Activated T-cell treated with anti-CD3 and anti-CD28 coated beads for 24 hours (primary cell): Measurements from ENCODE around the gene VIPR2.
"Not testable (repeated sequence)": the region's sequence is repeated elsewhere in the genome, so short reads cannot be mapped to it uniquely, and the experiment has no call there.

Experiments used
- DNase-seq: peaks from one replicate; pipeline ENCODE4 v3.0.0-alpha.2; 2020; ENCODE audit warnings: low read depth

The VIPR2 gene

GRCh38 chr7:159139202-159139601 is 5.5 kb downstream of the VIPR2 start:
- no peak for DNase-seq

DNA sequence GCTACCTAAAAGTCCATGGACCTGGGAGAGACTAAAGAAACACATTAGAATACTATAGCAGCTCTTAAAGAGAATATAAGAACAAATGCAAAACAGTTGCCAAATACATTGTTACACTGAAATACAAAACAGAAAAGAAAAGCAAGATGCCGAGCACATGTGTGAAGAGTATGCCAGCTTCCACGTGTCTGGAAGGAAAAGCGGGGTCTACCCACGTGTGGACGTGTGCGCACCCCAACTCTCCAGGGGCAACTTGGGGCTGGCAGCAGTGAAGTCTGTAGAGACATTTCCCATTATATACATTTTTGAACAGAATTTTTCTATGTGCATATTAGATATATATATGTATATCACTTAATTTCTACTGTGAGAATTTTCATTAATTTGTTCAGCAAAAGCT is 6.2 kb downstream of the VIPR2 start:
- DNase-seq = no peak

DNA sequence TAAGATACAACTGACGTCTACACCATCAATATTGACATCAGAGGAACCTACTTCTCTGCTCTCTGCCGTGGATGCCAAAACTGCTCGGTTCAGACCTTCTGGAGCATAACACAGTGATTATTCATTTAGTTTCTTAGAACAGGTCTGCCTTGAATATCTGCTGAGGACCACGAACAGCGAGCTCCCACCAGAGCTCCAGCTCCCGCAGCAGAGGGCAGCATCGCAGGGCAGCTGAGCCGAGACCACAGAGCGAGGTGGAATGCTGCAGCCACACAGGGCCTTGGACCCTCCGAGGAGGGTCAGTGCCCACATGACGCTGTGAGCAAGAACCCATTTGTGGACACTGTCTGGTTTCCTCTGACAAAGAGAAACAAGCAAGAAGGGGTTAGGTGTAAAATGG is 6.8 kb downstream of the VIPR2 start:
- no peak for DNase-seq

- no peak for DNase-seq
Observed at GRCh38 chr7:159136846-159137245, 7.8 kb downstream of the VIPR2 start.

GRCh38 chr7:159136442-159136841 is 8.2 kb downstream of the VIPR2 start:
- no peak for DNase-seq

DNA sequence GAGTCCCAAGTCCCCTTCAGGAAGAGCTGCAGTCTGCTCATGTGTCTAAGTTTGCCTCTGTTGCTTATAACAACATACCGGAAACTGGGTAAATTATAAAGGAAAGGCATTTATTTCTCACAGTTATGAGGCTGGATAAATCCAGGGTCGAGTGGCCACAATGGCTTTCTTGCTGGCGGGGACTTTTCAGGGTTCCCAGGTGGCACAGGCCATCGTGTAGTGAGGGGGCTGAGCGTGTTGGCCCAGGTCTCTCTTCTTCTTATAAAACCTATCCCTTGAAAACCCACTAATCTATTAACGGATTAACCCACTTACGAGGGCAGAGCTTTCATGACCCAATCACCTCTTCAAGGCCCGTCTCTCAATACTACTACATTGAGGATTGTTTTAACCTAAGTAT is 8.7 kb downstream of the VIPR2 start:
- DNase-seq = no peak

DNA sequence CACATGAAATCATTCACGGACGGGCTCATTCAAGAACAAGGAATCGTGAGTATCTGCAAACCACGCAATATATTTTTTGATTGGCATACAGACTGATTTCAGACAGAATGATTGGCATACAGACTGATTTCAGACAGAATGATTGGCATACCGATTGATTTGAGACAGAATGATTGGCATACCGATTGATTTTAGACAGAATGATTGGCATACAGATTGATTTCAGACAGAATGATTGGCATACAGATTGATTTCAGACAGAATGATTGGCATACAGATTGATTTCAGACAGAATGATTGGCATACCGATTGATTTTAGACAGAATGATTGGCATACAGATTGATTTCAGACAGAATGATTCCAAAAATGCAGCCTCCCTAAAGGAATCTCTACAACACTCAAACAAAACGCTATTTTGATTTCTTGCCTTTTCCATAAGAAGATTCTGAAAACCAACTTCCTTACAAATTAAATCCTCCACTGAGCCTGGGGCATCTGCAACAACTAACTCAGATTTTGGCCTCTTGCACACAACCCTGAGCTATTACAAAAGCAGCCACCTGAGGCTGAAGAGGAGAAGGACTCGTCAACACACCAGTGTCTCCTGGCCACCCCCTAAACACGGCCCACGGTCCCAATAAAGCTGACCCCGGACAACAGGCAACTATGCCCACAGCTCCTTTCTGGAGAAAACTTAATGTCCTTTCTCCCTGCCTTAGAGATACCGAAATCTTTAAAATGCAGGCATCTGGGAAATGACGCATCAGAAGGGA is 11.8 kb downstream of the VIPR2 start:
- not testable (repeated sequence) for DNase-seq

DNA sequence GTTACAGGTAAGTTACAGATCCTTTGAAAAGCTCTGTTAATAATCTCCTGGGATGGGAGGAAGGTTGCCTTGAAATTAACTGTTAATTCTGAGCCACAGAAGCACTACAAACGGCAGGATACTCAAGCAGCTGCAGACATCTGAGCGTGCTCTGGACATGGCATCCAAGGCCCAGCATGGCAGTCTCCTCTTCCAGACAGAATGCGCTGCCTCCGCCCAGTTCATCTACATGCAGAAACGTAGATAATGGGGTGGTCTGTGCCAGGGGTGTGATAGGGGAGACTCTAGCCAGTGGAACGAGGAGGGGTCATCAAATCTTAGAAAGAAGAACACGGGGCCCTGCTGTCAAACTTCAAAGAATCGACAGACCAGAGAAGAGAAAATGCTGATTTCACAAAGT is 13.8 kb downstream of the VIPR2 start:
- DNase-seq = no peak

- DNase-seq = no peak
Observed at GRCh38 chr7:159130199-159130775, 14.4 kb downstream of the VIPR2 start.

DNA sequence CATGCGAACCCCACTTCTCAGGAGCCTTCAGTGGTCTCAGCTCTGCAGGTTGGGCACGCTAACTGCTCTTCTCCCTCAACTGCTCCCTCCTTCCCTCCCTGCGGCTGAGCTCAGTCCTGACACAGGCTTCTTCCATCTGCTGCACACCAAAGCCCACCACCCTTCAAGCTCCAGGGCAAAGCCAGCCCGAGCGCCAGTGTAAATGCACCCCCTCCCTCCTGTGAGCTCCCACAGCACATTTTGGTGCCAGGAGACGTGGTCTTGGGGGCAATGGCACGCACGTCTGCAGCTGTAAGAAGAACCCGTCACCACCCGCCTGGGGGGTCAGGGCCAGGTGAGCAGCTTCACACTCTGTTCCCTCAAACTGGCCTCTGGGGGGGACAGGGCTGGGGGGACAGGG is 15.9 kb downstream of the VIPR2 start:
- DNase-seq = no peak

DNA sequence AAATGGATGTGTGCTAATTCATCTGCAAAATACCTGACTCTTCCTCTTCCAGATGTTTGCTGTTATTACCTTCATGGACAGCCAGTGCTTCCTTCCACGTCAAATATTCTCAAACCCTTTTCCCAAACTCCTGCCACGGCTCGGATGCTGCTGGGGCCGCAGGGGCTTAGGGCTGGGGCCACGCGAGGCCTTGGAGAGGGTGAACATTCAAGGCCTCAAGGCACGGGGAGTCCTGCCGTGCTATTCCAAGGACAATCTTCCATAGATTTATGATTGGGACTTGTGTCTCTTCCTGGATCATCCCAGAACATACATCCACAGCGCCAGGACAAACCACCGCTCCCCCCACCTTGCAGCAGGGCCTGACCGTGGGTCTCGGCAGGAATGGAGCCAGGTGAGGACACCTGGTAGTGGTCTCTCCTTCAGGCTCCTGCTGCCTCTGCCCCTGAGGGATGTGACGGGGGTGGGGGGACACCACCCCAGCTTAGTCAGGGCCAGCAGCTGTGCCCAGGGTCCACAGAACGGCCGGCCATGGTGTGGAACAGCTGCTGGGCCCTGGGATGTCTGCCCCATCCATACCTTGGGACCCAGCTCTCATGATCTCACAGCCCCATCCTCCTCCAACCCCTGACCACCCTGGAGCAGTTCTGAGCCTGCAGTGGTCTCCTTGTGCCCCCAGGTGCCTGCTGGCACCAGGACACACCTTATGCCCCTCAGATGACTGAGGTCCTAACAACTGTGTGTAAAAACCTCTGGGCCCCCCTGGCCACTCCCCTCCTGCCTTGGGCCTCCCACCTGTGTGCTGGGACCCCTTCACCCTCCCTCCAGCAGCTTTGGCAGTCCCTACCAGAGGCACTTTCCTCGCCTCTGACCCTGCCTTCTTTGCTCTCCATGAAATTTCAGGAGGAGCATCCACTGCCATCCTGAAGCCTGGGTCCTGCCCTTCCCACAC is 16.7 kb downstream of the VIPR2 start:
- DNase-seq = no peak

DNA sequence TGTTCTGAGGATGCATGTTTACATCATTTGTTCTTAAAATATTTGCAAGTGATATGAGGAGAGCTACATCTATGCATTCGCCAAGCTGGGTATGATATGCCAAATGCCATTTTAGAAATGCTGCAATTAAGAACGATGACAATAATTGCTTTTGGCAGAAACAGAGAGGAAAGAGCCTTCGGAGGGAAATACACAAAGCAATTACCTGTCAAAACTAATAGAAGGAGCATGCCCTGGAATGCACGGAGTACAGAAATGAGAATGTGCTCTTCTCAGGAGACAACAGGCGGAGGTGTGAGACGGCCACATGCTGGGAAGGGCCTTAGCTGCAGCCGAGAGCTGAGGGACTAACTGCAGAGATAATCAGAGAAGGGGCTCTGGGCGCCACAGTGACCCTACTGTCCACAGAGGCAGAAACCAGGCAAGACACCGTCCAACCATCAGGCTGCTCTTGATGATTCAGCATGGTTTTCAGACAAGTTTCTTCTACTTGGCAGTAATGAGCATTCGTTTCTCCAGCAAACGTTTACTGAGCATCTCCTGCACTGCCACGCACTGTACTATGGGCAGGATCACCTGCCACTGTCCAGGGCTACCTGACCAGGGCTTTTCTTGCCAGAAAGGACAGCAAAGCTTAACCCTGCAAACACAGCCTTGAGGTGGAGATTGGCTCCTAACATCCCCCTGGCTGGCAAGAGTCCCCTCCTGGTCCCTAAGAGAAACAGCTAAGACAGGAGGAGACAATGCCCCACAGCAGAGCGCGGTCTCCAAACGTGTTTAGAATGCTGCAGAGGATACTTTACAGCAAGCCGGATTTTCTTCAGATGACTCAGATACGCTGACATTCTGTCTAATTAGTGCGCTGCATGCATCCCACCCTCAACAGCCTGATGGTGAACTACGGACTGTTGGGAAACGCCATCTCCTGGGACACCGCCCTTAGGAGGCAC is 18.1 kb downstream of the VIPR2 start:
- DNase-seq = no peak

DNA sequence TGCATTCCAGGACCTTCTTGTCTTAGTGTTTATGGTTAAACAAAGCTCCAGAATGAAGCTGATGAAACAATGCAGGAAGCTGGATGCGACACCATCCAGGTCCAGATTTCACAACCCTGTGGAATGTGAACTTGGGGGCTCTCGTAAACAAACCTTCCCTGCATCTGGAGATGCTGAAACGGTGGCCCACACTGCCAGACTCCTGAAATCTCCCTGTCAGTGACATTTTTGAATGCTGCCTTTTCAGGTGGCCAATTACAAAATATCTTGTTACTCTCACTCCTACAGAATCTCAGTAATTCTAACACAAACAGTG is 18.8 kb downstream of the VIPR2 start:
- DNase-seq = no peak

GRCh38 chr7:159125104-159125954 is 19.3 kb downstream of the VIPR2 start:
- DNase-seq = no peak

- DNase-seq = not testable (repeated sequence)
Observed at GRCh38 chr7:159123793-159124192, 20.9 kb downstream of the VIPR2 start.

DNA sequence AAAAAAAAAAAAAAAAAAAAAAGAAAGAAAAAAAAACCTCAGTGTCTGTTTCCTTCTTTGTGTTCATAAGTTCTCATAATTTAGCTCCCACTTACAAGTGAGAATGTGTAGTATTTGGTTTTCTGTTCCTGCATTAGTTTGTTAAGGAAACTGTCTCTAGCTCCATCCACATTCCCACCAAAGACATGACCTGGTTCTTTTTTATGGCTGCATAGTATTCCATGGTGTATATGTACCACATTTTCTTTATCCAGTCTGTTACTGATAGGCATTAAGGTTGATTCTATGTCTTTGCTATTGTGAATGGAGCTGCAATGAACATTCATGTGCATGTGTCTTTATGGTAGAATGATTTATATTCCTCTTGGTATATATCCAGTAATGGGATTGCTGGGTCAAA is 21.4 kb downstream of the VIPR2 start:
- not testable (repeated sequence) for DNase-seq

DNA sequence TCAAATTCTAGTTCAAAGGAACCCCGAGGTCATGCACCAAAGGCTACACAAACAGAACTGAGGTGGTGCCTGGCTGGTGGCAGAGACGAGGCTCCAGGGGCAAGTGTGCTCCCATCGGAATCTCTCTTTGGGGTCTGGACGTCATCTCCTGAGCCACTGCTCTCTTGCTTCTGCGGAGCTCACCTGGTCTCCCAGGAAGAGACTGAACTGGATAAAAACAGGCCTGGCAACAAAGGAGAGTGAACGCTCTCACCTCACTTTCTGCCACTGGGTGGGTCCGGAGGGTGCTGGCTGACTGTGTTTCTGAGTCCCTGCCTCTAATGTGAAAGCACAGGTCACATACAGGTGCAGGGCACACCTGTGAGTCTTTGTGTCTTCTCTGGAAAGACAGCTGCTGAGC is 22.4 kb downstream of the VIPR2 start:
- no peak for DNase-seq

GRCh38 chr7:159121476-159121875 is 23.2 kb downstream of the VIPR2 start:
- DNase-seq = no peak

DNA sequence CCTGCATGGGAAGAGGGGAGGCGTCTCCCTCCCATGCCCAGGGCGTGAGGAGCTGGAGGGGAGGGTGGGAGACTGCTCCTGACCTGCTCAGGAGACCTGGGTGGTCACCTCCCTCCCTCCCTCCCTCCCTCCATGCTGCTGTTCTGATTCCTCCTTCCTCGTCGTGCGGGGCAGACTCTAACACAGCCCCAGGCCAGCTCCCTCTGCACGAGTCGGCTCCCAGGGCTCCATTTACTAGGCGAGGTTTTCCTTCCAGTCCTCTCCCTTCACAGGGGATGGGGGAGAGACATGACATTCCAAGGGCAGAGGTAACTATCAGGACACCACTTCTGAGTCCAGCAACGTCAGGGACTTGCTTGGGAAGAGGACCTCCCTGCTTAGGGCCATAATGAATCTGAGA is 23.6 kb downstream of the VIPR2 start:
- no peak for DNase-seq

- DNase-seq = no peak
Observed at GRCh38 chr7:159120540-159120919, 24.1 kb downstream of the VIPR2 start.
